A673 (cell line): ENCODE measurements around the gene SYTL5. TPM values are rescaled to one million over a fixed set of nuclear protein-coding genes. Genes with fewer than 3 reads are reported as not detected.
A peak's percentile ranks its signal among the peaks of the same experiment; 100 is the strongest.

ENCODE experiments used
- BruUV-seq: library from RNA; stranded (reverse); fragments of 400-500 nt; replicated peaks from 2 replicates; lab custom pipeline; 2021; lab: Mats Ljungman, UMichigan
- CTCF ChIA-PET: fragments of 300-600 bp; sonication (Branson Sonifier 250); formaldehyde crosslinking; loops from one replicate; lab custom pipeline; 2022; ENCODE audit warnings: antibody characterized with exemption; lab: Charles Lee
- POLR2A ChIA-PET: fragments of 300-600 bp; sonication (Branson Sonifier 250); formaldehyde crosslinking; loops from one replicate; lab custom pipeline; 2022; ENCODE audit warnings: antibody characterized with exemption; ENCODE audit not compliant: low non-redundant PET; lab: Charles Lee
- DNase-seq: peaks from one replicate; pipeline ENCODE4 v3.0.0-alpha.2; 2015; ENCODE audit warnings: low spot score
- H3K27ac ChIP-seq: fragments of 200-600 bp; sonication (generic); 2 replicates; pipeline ENCODE4 v1.5.1; 2016; ENCODE audit warnings: mixed run types, low read depth, mild to moderate bottlenecking, mixed read lengths, antibody characterized with exemption, low read length; ENCODE audit not compliant: poor library complexity, severe bottlenecking
- H3K27me3 ChIP-seq: fragments of 200-600 bp; sonication (generic); replicated peaks from 2 replicates; pipeline ENCODE4 v1.6.1; 2017; ENCODE audit warnings: mixed run types, low read depth, mild to moderate bottlenecking, mixed read lengths, antibody characterized with exemption, low read length; ENCODE audit not compliant: insufficient read depth, poor library complexity
- H3K36me3 ChIP-seq: fragments of 200-600 bp; sonication (generic); 2 replicates; pipeline ENCODE4 v1.6.1; 2016; ENCODE audit warnings: mixed run types, mild to moderate bottlenecking, mixed read lengths, antibody characterized with exemption, low read length; ENCODE audit not compliant: insufficient read depth, poor library complexity, severe bottlenecking
- H3K4me1 ChIP-seq: fragments of 200-600 bp; sonication (generic); 2 replicates; pipeline ENCODE4 v1.6.1; 2017; ENCODE audit warnings: mixed run types, mild to moderate bottlenecking, mixed read lengths, antibody characterized with exemption, low read length; ENCODE audit not compliant: insufficient read depth, poor library complexity, severe bottlenecking
- H3K4me3 ChIP-seq: fragments of 200-600 bp; sonication (generic); 2 replicates; pipeline ENCODE4 v1.5.1; 2016; ENCODE audit warnings: low read depth, mixed run types, mild to moderate bottlenecking, mixed read lengths, low read length; ENCODE audit not compliant: poor library complexity, severe bottlenecking
- H3K9me3 ChIP-seq: fragments of 200-600 bp; sonication (generic); 2 replicates; pipeline ENCODE4 v1.6.1; 2016; ENCODE audit warnings: mixed run types, low read depth, mild to moderate bottlenecking, mixed read lengths, antibody characterized with exemption, low read length; ENCODE audit not compliant: poor library complexity, severe bottlenecking
- EZH2 ChIP-seq: fragments of 200-600 bp; sonication (generic); IDR thresholded peaks from 2 replicates; pipeline ENCODE4 v1.6.1; 2017; ENCODE audit warnings: borderline replicate concordance, low read depth, mild to moderate bottlenecking, mixed read lengths, antibody characterized with exemption, low read length; ENCODE audit not compliant: poor library complexity, severe bottlenecking
- intact Hi-C: fragments of 100-400 bp; cut with micrococcal nuclease; formaldehyde crosslinking; loops from one replicate; pipeline ENCODE4 v1.10.0; 2022; ENCODE audit not compliant: unreplicated experiment
- total RNA-seq: library from RNA; stranded (reverse); gene quantifications from 2 replicates; pipeline ENCODE4 v1.2.3, GENCODE V29; 2021
- TF ChIP-seq, protein P1 (sequence below): fragments of 300-800, 200-600 bp; sonication (generic); conservative IDR thresholded peaks from 2 replicates; pipeline ENCODE4 v1.5.1; 2017; ENCODE audit warnings: low read depth, mild to moderate bottlenecking, antibody characterized with exemption, low read length, moderate library complexity, mixed read lengths

SYTL5 gene
- total RNA-seq, 1 experiment from 2014 or later, result 17.9 TPM

DNA sequence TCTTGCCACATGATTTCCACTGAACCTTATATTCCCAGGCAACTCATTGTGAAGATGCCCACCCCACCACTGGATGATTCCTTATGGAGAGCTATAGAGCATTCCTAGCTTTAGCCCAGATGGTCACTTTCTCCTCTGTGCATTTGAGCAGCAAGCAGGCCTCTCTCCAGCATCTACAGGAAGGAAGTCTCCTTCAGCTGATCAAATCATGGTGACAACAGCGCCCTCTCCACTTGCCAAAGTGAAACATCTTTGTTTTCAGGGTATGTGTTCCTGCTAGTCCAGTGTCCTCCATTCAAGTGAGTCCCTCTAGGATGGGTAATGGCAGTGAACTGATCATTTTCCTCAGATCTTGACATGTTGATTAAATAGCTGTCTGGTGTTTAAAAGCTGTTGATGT, 10.9 kb upstream of the SYTL5 start:
- Histone ChIP-seq H3K4me1 (no peaks in the 10 kb centered on the region), H3K27me3 (no peaks in the 10 kb centered on the region), H3K36me3 (no peaks in the 10 kb centered on the region), H3K27ac (no peak overlapping the region), H3K9me3 (no peaks in the 10 kb centered on the region), H3K4me3 (no peak overlapping the region)
- ChIA-PET CTCF (no interaction called here), POLR2A (no interaction called here)
- TF ChIP-seq, protein P1, sequence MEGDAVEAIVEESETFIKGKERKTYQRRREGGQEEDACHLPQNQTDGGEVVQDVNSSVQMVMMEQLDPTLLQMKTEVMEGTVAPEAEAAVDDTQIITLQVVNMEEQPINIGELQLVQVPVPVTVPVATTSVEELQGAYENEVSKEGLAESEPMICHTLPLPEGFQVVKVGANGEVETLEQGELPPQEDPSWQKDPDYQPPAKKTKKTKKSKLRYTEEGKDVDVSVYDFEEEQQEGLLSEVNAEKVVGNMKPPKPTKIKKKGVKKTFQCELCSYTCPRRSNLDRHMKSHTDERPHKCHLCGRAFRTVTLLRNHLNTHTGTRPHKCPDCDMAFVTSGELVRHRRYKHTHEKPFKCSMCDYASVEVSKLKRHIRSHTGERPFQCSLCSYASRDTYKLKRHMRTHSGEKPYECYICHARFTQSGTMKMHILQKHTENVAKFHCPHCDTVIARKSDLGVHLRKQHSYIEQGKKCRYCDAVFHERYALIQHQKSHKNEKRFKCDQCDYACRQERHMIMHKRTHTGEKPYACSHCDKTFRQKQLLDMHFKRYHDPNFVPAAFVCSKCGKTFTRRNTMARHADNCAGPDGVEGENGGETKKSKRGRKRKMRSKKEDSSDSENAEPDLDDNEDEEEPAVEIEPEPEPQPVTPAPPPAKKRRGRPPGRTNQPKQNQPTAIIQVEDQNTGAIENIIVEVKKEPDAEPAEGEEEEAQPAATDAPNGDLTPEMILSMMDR, result peak; percentile 34; the same call in 1 of the 2 replicates
- TF ChIP-seq EZH2, result no peak
- intact Hi-C loops, result no loop called here
- no TSS peak for BruUV-seq
- peak; percentile 12 for DNase-seq

DNA sequence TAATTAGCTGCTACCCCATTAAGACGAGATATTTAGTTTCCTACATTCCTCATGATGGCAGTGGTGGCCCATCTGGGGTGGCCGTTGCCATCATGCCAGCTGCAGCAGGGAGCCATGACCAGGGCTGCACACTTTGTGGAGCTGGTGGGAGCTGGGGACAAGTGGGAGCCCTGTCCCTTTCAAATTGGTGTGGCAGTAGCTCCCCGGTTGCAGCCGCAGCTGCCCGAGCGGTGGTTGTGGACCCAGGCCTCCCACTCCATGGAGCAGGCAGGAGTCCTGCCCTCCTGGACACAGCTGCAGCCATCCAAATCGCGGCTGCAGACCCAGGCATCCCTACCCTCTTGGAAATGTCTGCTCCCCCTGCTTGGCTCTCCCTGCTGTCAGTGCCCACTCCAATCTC, 9.3 kb upstream of the SYTL5 start:
- H3K27ac ChIP-seq, result no peak overlapping the region
- POLR2A ChIA-PET, result no interaction called here
- CTCF ChIA-PET, result no interaction called here
- H3K9me3 ChIP-seq, result no peaks in the 10 kb centered on the region
- intact Hi-C loops, result no loop called here
- no peaks in the 10 kb centered on the region for H3K4me1 ChIP-seq
- TF ChIP-seq EZH2, result no peak
- TF ChIP-seq, protein P1, result no peak
- no peak overlapping the region for H3K4me3 ChIP-seq
- no peak for DNase-seq
- BruUV-seq, result no TSS peak
- no peaks in the 10 kb centered on the region for H3K36me3 ChIP-seq
- no peaks in the 10 kb centered on the region for H3K27me3 ChIP-seq

DNA sequence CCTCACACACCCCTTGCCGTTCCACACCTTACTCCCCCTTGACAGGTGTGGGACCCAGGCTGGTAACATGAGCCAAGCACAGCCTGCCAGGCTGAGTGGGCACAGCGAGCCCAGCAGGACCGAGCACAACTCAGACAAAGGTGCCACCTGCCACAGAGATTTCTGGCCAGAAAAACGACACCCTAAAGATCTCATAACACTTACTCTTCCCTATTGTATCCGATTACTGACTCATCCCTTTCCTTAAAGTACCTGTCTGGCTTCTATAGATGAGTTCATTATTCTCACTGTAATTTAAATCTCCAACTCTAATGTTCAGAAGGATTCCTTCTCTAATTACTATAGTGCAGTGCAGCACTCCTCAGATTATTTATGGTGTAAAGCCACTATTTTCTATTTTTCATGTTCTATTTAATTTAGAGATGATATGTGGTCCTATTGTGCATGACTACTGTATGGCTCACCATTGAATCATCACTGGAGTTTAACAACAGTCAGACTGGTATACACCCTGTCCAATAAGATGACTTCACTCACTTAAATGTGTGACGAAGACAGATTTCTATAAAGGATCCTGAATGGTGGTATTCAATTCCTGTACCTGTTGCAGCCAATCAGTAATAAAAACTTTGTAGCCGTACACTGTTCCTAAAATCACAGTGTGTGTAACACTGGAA, 7.6 kb upstream of the SYTL5 start:
- BruUV-seq, result no TSS peak
- Histone ChIP-seq H3K27me3 (no peaks in the 10 kb centered on the region), H3K4me3 (no peak overlapping the region), H3K27ac (no peak overlapping the region), H3K36me3 (no peaks in the 10 kb centered on the region), H3K9me3 (no peaks in the 10 kb centered on the region), H3K4me1 (no peaks in the 10 kb centered on the region)
- intact Hi-C loops, result no loop called here
- CTCF ChIA-PET, result no interaction called here
- no peak for TF ChIP-seq EZH2
- POLR2A ChIA-PET, result no interaction called here
- no peak for DNase-seq

DNA sequence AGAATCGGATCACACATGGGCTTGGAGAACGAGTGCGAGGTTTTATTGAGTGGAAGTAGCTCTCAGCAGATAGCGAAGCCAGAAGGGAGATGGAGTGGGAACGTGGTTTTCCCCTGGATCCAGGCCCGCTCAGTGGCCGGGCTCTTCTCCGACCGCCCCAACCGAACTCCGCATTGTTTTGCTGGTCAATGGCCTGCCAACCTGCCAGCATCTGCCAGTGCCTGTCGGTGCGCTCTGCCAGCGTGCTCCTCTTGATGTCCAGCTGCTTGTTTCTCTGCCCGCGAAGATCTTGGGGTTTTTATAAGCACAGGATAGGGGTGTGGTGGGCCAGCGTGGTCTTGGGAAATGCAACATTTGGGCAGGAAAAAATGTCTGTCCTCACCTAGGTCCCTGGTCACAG, 5.6 kb upstream of the SYTL5 start:
- Histone ChIP-seq H3K4me1 (no peaks in the 10 kb centered on the region), H3K36me3 (no peaks in the 10 kb centered on the region), H3K4me3 (no peak overlapping the region), H3K9me3 (no peaks in the 10 kb centered on the region), H3K27me3 (no peaks in the 10 kb centered on the region), H3K27ac (no peak overlapping the region)
- intact Hi-C loops, result no loop called here
- BruUV-seq, result no TSS peak
- no peak for DNase-seq
- ChIA-PET CTCF (no interaction called here), POLR2A (no interaction called here)
- no peak for TF ChIP-seq EZH2
- TF ChIP-seq, protein P1, result no peak
